Stimulated activated memory B cell treated with anti-CD40 and anti-IgM and Interleukin-4, amounts not matched to agents 10 μg/mL and 1 μg/mL and 100 μg/mL, for 72 hours (primary cell): Measurements from ENCODE around the gene GPC4.

ENCODE experiments used
- ATAC-seq: fragments of 150-1000 bp; cut with Tn5 transposase; 2 replicates; pipeline ENCODE4 v1.10.0; 2021
- H3K27ac Mint-ChIP-seq: one replicate; pipeline ENCODE4 v1.8.0; 2022; ENCODE audit warnings: mild to moderate bottlenecking, mixed read lengths
- H3K27me3 Mint-ChIP-seq: one replicate; pipeline ENCODE4 v1.8.0; 2022; ENCODE audit warnings: mixed read lengths
- H3K36me3 Mint-ChIP-seq: one replicate; pipeline ENCODE4 v1.8.0; 2022; ENCODE audit warnings: mixed read lengths
- H3K4me1 Mint-ChIP-seq: one replicate; pipeline ENCODE4 v1.8.0; 2022; ENCODE audit warnings: mixed read lengths
- H3K4me3 Mint-ChIP-seq: one replicate; pipeline ENCODE4 v1.8.0; 2022; ENCODE audit warnings: mild to moderate bottlenecking, moderate library complexity, mixed read lengths
- H3K9me3 Mint-ChIP-seq: one replicate; pipeline ENCODE4 v1.8.0; 2022; ENCODE audit warnings: mixed read lengths

GPC4 gene

GRCh38 chrX:133418588-133418987, 3.3 kb upstream of the GPC4 start:
- no peak for ATAC-seq
- Mint-ChIP-seq H3K27me3 (peaks cover 35% of the 10 kb centered on the region), H3K9me3 (peaks cover 3% of the 10 kb centered on the region), H3K36me3 (no peaks in the 10 kb centered on the region), H3K4me1 (peaks cover 5% of the 10 kb centered on the region), H3K4me3 (no peak overlapping the region), H3K27ac (no peak overlapping the region)

GRCh38 chrX:133417364-133417763, 2.1 kb upstream of the GPC4 start:
- Mint-ChIP-seq H3K36me3 (no peaks in the 10 kb centered on the region), H3K27ac (no peak overlapping the region), H3K9me3 (peaks cover 3% of the 10 kb centered on the region), H3K27me3 (peaks cover 35% of the 10 kb centered on the region), H3K4me1 (peaks cover 5% of the 10 kb centered on the region), H3K4me3 (no peak overlapping the region)
- ATAC-seq, result no peak

DNA sequence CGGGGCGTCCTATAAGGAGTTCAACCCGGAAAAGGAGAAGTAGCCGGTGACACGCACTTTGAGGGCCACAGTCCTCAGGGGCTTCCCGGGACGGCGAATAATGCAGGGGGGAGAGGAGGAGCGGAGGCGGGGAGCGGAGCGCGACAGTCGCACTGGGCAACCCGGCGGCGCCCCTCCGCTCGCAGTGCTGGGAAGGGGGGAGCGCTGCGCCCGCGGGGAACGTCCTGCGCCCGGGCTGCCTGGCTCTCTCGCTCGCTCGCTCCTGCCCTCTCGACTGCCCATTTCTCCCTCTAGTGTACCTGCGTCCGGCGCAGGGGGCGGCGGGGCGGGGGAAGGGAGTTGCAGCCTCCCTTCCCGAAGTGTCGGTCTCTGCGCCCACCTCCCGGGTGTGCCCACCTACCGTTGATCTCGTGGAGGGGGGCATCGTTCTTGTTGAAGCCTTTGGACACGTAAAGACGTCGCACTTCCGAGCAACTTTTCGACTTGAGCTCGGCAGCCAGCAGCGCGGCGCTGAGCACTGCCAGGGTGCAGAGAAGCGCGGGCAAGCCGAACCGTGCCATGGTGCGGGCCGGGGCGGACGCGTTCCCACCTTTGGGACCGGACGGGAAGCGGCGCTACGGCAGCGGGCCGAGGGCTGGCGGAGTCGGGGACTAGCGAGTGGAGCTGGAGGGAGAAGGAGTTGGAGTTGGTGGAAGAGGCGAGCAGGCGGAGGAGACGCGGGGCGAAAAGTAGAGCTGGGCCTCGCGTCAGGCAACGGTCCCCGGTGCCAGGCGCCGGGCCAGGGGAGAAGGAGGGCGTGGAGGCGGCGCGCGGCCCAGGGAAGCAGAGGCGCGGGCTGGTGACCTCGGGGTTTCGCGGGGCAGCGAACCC, 648 bp downstream of the GPC4 start:
- peak overlapping the region; percentile 71 for H3K4me3 Mint-ChIP-seq
- no peak for ATAC-seq
- H3K27me3 Mint-ChIP-seq, result peaks cover 30% of the 10 kb centered on the region
- H3K4me1 Mint-ChIP-seq, result peaks cover 5% of the 10 kb centered on the region
- H3K9me3 Mint-ChIP-seq, result peaks cover 1% of the 10 kb centered on the region
- peak overlapping the region; percentile 24 for H3K27ac Mint-ChIP-seq
- no peaks in the 10 kb centered on the region for H3K36me3 Mint-ChIP-seq

GRCh38 chrX:133413218-133413925, 1.9 kb downstream of the GPC4 start:
- H3K4me1 Mint-ChIP-seq, result peaks cover 5% of the 10 kb centered on the region
- H3K27ac Mint-ChIP-seq, result no peak overlapping the region
- ATAC-seq, result no peak
- peaks cover 18% of the 10 kb centered on the region for H3K27me3 Mint-ChIP-seq
- no peaks in the 10 kb centered on the region for H3K36me3 Mint-ChIP-seq
- H3K9me3 Mint-ChIP-seq, result no peaks in the 10 kb centered on the region
- H3K4me3 Mint-ChIP-seq, result no peak overlapping the region

GRCh38 chrX:133412665-133413064, 2.6 kb downstream of the GPC4 start:
- Mint-ChIP-seq H3K27me3 (peaks cover 11% of the 10 kb centered on the region), H3K36me3 (no peaks in the 10 kb centered on the region), H3K4me3 (no peak overlapping the region), H3K4me1 (peaks cover 5% of the 10 kb centered on the region), H3K9me3 (no peaks in the 10 kb centered on the region), H3K27ac (no peak overlapping the region)
- no peak for ATAC-seq

DNA sequence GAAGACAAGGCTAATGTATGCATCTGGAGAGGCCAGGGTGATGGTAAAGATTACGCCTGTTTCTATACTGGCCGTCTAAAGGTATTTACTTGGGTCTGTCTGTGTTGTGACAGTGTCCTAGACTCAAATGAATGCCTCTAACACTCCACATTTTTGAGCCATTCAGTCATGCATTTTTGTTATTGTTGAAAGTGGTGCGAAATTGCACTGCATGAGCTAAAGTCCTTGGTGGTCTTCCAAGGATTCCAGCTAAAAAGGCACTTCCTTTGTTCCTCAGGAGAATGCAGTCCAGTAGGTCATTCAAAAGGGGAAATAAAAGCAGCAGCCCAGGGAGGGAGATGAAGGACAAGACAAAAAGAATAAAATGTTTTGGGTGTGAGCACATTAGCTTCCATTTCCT, 3.0 kb downstream of the GPC4 start:
- no peak overlapping the region for H3K27ac Mint-ChIP-seq
- H3K9me3 Mint-ChIP-seq, result no peaks in the 10 kb centered on the region
- peaks cover 5% of the 10 kb centered on the region for H3K4me1 Mint-ChIP-seq
- no peaks in the 10 kb centered on the region for H3K36me3 Mint-ChIP-seq
- H3K27me3 Mint-ChIP-seq, result peaks cover 8% of the 10 kb centered on the region
- ATAC-seq, result no peak
- no peak overlapping the region for H3K4me3 Mint-ChIP-seq

- no peak for ATAC-seq
- Mint-ChIP-seq H3K36me3 (no peaks in the 10 kb centered on the region), H3K4me1 (peaks cover 5% of the 10 kb centered on the region)
Observed at GRCh38 chrX:133410550-133410949, 4.7 kb downstream of the GPC4 start.

DNA sequence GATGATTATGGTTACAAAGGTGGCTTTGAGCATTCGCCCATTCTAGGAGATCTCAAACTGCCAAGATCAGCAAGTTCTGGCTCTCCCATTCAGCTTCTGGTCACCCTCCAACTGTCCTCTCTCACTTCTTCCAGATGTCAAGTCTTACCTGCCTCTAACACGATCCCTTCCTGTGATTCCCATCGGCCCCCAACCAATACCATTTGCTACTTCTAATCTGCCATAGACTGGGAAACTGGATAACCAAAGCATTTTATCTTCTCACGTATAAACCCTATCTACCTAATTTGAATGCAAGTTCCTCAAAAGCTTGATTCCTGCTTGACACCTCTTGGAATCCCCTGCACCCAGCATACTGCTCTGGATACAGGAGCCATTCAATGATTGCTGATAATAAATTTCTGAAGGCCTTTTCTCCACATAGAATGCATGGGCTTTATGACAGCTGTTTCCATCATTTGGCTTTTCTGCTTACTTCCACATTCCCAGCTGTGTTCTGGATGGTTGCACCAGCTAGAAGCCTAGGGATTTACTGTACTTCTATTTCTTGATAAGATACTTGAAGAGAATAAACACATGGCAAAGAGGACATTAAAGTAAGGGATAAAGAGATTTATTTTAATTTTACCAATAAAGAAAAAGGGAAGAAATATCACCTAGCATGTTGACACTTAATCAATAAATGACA, 9.6 kb downstream of the GPC4 start:
- Mint-ChIP-seq H3K9me3 (no peaks in the 10 kb centered on the region), H3K36me3 (no peaks in the 10 kb centered on the region), H3K4me3 (no peak overlapping the region), H3K4me1 (no peaks in the 10 kb centered on the region), H3K27ac (no peak overlapping the region), H3K27me3 (no peaks in the 10 kb centered on the region)
- ATAC-seq, result no peak

More at GRCh38 chrX:133410550-133410949, 4.7 kb downstream of the GPC4 start:
- no peaks in the 10 kb centered on the region for H3K9me3 Mint-ChIP-seq
- H3K27ac Mint-ChIP-seq, result no peak overlapping the region
- no peak overlapping the region for H3K4me3 Mint-ChIP-seq
- H3K27me3 Mint-ChIP-seq, result peaks cover 8% of the 10 kb centered on the region

DNA sequence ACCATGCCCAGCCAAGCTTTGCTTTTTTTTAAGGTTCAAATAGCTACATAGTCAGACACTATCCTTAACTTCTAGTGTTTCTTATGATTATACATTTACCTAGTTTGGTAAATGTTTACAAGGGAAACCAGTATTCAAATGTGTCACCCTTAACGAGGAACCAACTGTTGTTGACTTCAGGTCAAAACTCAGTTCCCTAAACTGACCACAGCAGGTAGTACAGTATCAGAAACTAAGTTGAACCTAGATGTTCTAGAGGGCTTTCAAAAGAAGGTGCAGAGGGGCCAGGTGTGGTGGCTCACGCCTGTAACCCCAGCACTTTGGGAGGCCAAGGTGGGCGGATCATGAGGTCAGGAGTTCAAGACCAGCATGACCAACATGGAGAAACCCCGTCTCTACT, 11.3 kb downstream of the GPC4 start:
- H3K27me3 Mint-ChIP-seq, result no peaks in the 10 kb centered on the region
- no peak overlapping the region for H3K4me3 Mint-ChIP-seq
- H3K9me3 Mint-ChIP-seq, result no peaks in the 10 kb centered on the region
- no peak overlapping the region for H3K27ac Mint-ChIP-seq
- ATAC-seq, result no peak
- H3K36me3 Mint-ChIP-seq, result no peaks in the 10 kb centered on the region
- H3K4me1 Mint-ChIP-seq, result no peaks in the 10 kb centered on the region

DNA sequence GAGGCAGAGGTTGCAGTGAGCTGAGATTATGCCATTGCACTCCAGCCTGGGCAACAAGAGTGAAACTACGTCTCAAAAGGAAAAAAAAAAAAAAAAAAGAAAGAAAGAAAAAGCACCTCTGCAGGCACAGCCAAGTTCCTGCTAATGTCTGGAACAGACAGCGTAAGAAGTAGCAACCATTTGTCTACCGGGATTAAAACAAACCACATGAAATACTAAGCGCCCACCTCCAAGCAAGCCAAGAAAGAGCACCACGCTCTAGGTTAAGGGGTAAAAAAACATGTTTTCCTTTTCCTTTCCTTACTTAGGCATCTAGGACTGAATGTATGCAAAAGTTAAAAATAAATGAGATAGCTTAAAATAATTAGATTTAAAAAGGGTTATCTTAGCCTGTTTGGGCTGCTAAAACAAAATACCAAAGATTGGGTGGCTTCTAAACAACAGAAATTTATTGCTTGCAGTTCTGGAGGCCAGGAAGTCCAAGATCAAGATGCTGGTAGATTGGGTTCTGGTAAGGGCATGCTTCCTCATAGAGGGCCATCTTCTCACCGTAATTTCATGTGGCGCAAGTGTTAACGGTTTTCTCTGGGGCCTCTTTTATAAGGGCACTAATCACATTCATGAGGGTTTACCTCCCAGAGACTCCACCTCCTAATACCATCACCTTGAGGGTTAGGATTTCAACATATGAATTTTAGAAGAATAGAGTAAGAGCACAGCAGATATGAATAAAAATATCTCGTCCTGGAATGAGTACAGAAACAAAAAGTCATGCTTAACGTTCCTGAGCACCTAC, 12.3 kb downstream of the GPC4 start:
- Mint-ChIP-seq H3K4me3 (no peak overlapping the region), H3K27ac (no peak overlapping the region), H3K36me3 (no peaks in the 10 kb centered on the region), H3K27me3 (no peaks in the 10 kb centered on the region), H3K9me3 (no peaks in the 10 kb centered on the region), H3K4me1 (no peaks in the 10 kb centered on the region)
- no peak for ATAC-seq

DNA sequence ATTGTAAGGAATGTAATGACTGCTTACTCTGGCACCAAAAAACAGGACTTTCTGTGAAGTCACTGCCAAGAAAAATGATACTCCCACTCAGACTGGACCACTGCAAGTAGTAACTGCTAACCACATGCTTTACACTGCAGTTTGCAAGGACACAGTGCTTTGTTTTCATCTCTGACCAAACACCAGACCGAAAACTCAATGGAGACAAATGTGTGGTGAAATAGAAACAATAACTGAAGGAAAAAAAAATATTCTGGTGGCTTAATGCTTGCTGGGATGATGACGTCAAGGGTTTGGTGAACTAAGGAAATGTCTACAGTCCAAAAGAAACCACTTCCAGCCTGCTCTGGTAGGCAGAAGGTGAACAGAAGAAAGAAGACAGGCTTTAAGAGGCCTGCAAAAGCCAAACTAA, 13.2 kb downstream of the GPC4 start:
- Mint-ChIP-seq H3K4me3 (no peak overlapping the region), H3K36me3 (no peaks in the 10 kb centered on the region), H3K27ac (no peak overlapping the region), H3K9me3 (no peaks in the 10 kb centered on the region), H3K27me3 (no peaks in the 10 kb centered on the region), H3K4me1 (no peaks in the 10 kb centered on the region)
- ATAC-seq, result no peak

DNA sequence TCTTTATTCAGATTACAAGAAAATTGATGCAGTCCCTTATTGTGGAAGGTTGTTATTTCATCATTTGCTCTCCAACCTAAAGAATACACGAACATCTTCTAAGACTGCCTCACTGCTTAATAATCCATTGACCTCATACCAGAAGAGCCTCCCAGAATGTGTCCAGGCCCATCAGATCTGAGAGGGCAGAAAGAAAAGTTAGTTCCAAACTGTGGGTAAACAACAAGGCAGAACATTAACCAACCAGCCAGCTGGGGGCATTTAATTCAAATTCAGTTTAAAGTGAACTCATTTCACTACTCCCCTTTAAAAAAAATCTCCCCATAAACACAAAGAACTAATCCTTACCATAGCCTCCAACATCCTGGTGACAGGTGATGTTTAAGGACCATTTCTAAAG, 13.8 kb downstream of the GPC4 start:
- Mint-ChIP-seq H3K36me3 (no peaks in the 10 kb centered on the region), H3K4me3 (no peak overlapping the region)

DNA sequence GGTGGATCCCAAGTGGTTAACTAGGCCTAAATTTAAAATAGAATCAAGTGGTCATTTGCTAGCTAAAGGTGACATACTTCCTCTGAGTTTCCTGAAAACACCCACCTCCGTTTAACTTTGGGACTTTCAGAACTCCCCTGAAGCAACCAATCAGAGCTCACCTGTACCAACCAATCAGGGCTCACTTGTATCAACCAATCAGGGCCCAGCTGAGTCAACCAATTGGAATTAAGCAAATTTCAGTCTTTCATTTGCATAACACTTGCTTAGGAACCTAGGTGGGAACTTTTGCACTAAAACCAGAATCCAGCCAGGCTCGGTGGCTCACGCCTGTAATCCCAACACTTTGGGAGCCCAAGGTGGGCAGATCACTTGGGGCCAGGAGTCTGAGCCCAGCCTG, 15.9 kb downstream of the GPC4 start:
- H3K4me3 Mint-ChIP-seq, result no peak overlapping the region
- H3K27ac Mint-ChIP-seq, result no peak overlapping the region
- no peaks in the 10 kb centered on the region for H3K4me1 Mint-ChIP-seq
- H3K9me3 Mint-ChIP-seq, result no peaks in the 10 kb centered on the region
- no peaks in the 10 kb centered on the region for H3K27me3 Mint-ChIP-seq
- no peak for ATAC-seq
- H3K36me3 Mint-ChIP-seq, result no peaks in the 10 kb centered on the region

More for the DNA sequence above, 13.8 kb downstream of the GPC4 start:
- no peak overlapping the region for H3K27ac Mint-ChIP-seq
- H3K9me3 Mint-ChIP-seq, result no peaks in the 10 kb centered on the region
- no peaks in the 10 kb centered on the region for H3K4me1 Mint-ChIP-seq
- ATAC-seq, result no peak
- no peaks in the 10 kb centered on the region for H3K27me3 Mint-ChIP-seq

- Mint-ChIP-seq H3K27ac (no peak overlapping the region), H3K27me3 (no peaks in the 10 kb centered on the region), H3K36me3 (no peaks in the 10 kb centered on the region), H3K4me3 (no peak overlapping the region), H3K4me1 (no peaks in the 10 kb centered on the region), H3K9me3 (no peaks in the 10 kb centered on the region)
- ATAC-seq, result no peak
Observed at GRCh38 chrX:133394765-133395164, 20.5 kb downstream of the GPC4 start.

- ATAC-seq, result no peak
- H3K4me1 Mint-ChIP-seq, result no peaks in the 10 kb centered on the region
Observed at GRCh38 chrX:133392671-133393070, 22.6 kb downstream of the GPC4 start.

More at GRCh38 chrX:133392671-133393070, 22.6 kb downstream of the GPC4 start:
- no peak overlapping the region for H3K27ac Mint-ChIP-seq
- no peaks in the 10 kb centered on the region for H3K36me3 Mint-ChIP-seq
- no peak overlapping the region for H3K4me3 Mint-ChIP-seq
- H3K9me3 Mint-ChIP-seq, result no peaks in the 10 kb centered on the region
- H3K27me3 Mint-ChIP-seq, result no peaks in the 10 kb centered on the region
